SH-SY5Y (cell line): ENCODE results near the gene RAD21L1.

Experiments
- GATA2 ChIP-seq: IDR thresholded peaks from 2 replicates; pipeline ENCODE4 v1.6.1; 2011; ENCODE audit warnings: mild to moderate bottlenecking, low read depth, low read length
- GATA3 ChIP-seq: IDR thresholded peaks from 2 replicates; pipeline ENCODE4 v1.6.1; 2011; ENCODE audit warnings: low read depth, mild to moderate bottlenecking, low read length, moderate library complexity

The RAD21L1 gene

DNA sequence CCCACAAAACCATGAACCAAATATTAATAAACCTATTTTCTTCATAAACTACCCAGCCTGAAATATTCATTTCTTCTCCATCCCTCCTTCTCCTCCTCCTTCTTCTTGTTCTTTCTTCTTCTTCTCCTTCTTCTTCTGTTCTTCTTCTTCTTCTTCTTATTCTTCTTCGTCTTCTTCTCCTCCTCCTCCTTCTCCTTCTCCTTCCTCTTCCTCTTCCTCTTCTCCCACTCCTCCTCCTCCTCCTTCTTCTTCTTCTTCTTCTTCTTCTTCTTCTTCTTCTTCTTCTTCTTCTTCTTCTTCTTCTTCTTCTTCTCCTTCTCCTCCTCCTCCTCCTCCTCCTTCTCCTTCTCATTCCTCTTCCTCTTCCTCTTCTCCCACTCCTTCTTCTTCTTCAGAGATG lies 36.0 kb upstream of the RAD21L1 start:
- TF ChIP-seq GATA3 (no peak), GATA2 (no peak)

DNA sequence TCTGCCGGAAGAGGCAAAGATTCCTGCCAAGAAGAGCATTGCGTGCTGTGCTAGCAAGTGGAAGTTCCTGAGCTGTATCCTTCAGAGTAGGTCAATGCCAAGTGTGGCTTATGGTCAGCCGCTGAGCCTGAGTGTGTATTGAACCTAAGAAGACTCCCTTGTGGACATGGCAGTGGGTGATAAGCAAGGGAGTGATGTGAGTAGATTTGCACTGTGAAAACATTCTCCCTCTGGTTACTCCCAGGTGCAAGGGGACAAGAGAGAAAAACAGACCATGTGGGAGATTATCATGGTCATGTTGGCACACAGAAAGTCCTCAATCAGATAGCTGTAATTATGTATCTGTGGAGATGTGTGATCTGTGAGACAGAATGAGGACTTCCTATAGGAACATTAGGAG lies 35.0 kb upstream of the RAD21L1 start:
- TF ChIP-seq GATA2, result no peak
- no peak for TF ChIP-seq GATA3

- TF ChIP-seq GATA3 (no peak), GATA2 (no peak)
These were observed 34.5 kb upstream of the RAD21L1 start for GRCh38 chr20:1191299-1191698.

DNA sequence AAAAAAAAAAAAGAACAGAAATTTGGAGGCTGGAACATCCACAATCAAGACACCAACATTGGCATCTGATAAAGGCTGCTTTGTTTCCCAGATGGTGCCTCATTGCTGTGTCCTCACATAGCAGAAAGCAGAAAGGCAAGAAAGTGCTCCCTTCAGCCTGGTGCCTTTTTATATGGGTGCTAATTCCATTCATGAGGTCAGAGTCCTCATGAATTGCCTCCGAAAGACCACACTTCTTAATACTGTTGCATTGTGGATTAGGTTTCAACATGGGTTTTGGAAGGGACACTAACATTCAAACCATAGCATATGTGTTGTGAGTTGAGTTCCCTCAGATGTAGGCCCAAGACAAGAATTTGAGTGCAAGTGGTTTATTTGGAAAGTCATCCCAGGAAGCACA lies 30.6 kb upstream of the RAD21L1 start:
- no peak for TF ChIP-seq GATA2
- TF ChIP-seq GATA3, result no peak

DNA sequence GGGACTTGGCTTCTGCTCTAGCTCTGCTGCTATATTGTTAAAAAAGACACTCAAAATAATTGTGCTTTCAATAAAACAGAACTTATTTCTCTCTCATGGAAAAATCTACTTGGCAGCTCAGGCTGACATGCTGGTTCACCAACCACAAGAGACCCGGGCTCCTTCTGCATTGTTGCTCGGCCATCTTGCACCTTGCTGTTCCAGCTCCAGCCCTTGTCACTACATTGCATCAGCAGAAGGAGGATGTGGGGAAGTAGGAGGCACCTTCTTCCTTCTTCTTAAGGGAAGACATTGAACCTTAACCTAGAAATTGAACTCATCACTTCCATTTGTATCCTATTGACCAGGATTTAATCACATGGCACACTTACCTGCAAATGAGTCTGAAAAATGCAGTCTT lies 29.2 kb upstream of the RAD21L1 start:
- TF ChIP-seq GATA3, result no peak
- TF ChIP-seq GATA2, result no peak

DNA sequence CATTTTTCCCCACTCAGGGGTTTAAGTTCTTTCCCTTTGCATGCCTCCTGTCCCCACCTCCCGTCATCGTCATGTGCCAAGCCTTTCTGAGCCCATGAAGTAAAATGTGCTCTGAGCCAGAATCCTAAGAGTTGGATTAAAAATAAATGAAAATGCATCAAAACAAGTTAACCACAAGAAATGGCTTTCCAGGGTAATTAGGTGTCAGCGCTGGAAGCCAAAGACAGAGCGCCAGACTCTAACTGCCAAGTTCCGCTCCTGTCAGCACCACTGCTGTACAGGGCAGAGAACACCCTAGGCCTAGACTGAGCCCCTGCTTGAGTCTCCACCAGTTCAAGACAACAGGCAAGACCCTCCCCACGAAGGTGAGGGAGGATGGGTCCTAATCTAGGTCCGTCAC lies 28.0 kb upstream of the RAD21L1 start:
- TF ChIP-seq GATA2 (no peak), GATA3 (no peak)

DNA sequence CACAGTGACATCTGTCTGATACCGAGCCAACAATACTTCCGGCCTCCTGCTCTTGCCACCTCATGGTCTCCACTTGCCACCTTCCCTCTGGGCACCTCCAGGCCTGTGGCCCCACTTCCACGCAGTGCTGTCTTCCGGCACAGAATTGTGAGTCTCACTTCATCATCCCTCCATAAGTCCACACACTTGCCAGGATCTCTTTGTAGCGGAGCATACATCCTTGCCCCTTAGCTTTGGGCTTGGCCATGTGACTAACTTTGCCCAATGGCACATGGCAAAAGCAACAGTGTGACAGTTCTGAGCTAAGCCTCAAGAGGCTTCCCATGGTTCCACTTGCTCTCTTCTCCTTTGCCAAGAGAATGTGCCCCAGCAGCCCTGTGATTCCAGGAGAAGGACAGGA lies 27.1 kb upstream of the RAD21L1 start:
- no peak for TF ChIP-seq GATA3
- TF ChIP-seq GATA2, result no peak

GRCh38 chr20:1199212-1199873 lies 26.5 kb upstream of the RAD21L1 start:
- TF ChIP-seq GATA2 (no peak), GATA3 (no peak)

GRCh38 chr20:1199964-1200363 lies 25.9 kb upstream of the RAD21L1 start:
- TF ChIP-seq GATA3 (no peak), GATA2 (no peak)

DNA sequence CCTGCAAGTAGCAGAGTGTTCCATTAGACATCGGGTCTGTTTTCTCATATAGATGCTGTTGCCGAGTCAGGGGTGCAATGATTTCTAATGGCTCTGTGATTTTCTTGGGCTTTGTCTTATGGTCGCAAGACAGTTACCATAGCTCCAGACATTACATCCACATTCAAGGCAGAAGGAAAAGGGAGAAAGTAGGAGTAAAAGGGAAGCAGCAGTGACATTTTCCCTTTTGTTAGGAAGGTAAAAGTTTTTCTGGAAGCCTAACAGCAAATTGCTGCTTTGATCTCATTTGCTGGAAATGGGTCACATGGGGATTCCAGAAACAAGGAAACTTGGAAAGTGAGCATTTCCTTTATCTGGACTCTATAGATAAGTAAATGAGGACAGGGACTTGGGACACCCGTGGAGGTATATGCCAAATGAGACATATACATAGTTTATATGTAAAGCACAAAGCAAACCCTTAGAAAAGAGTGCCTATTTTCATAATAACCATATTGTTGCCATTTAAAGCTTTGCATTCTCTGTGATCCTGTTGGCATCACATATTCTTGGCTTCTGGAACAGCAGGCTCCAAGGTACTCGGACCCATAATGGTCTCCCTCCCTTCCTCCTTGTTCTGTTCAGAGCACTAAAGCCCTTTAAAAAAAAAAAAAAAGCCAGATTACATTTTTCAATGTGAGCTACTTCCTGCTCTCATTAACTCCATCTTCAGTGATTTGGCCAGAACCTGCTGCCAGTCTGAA lies 22.9 kb upstream of the RAD21L1 start, which contains the start of gene C20orf202:
Gene C20orf202, plus strand, starts transcription at position 693 of the 743 bp plus-strand sequence. CDS start 132 bp downstream, outside the sequence.
- TF ChIP-seq GATA2 (no peak), GATA3 (no peak)

GRCh38 chr20:1203630-1204029 lies 22.2 kb upstream of the RAD21L1 start:
- TF ChIP-seq GATA2 (no peak), GATA3 (no peak)

GRCh38 chr20:1204113-1204512 lies 21.7 kb upstream of the RAD21L1 start:
- TF ChIP-seq GATA2 (no peak), GATA3 (no peak)

DNA sequence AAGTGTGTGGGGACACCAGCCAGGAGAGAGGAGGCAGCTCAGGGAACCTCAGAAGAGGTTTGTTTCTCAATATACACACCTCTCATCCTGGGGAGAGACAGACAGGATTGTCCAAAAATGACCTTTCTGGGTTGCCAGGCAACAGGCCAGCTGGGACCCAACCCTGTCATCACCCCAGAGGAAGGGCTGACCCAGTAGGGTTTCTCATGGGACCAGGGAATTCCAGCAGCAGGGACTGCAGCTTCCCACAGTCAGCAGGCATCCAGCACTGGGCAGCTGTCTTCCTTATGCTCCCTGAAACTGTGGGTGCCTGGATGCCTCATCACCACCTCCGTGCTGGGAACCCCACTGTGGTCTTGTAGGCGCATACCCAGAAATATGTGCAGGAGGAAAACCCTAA lies 21.3 kb upstream of the RAD21L1 start:
- TF ChIP-seq GATA2, result no peak
- no peak for TF ChIP-seq GATA3

DNA sequence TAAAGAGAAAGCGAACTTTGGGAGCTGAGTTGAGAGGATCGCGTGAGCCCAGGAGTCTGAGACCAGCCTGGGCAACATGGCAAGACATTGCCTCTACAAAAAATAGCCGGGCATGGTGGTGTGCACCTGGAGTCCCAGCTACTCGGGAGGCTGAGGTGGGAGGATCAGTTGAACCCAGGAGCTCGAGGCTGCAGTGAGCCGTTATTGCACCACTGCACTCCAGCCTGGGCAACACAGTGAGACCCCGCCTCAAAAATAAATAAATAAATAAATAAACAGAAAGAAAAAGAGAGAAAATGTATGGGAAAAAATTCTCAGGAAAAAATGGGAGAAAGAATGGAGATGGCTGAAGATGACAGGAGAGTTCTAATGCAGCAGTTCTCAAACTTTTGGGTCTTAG lies 20.0 kb upstream of the RAD21L1 start:
- no peak for TF ChIP-seq GATA3
- TF ChIP-seq GATA2, result no peak
